SK-N-SH treated with all-trans-retinoic acid at 6 μM for 48 hours (cell line): ENCODE results near the gene BCL3.

Experiments
- BACH2 ChIP-seq: fragments of 250-450 bp; sonication (Bioruptor Pico); IDR thresholded peaks from 2 replicates; pipeline ENCODE4 v1.9.0; 2021; ENCODE audit warnings: mild to moderate bottlenecking, borderline replicate concordance
- PATZ1 ChIP-seq: fragments of 250-450 bp; sonication (Bioruptor Pico); IDR thresholded peaks from 2 replicates; pipeline ENCODE4 v1.8.0; 2020; ENCODE audit warnings: mild to moderate bottlenecking, moderate library complexity, borderline replicate concordance
- TOX ChIP-seq: fragments of 250-450 bp; sonication (Bioruptor Pico); IDR thresholded peaks from 2 replicates; pipeline ENCODE4 v1.8.0; 2021; ENCODE audit warnings: mild to moderate bottlenecking, moderate library complexity, borderline replicate concordance
- ZC3H10 ChIP-seq: fragments of 250-450 bp; sonication (Bioruptor Pico); IDR thresholded peaks from 2 replicates; pipeline ENCODE4 v1.5.1; 2021; ENCODE audit warnings: mild to moderate bottlenecking, moderate library complexity
- ZNF70 ChIP-seq: fragments of 450-650 bp; formaldehyde crosslinking; IDR thresholded peaks from 2 replicates; pipeline ENCODE4 v1.5.0; 2020; ENCODE audit warnings: mild to moderate bottlenecking, moderate library complexity
- ZNF8 ChIP-seq: fragments of 450-650 bp; formaldehyde crosslinking; IDR thresholded peaks from 2 replicates; pipeline ENCODE4 v1.5.0; 2020; ENCODE audit warnings: mild to moderate bottlenecking, moderate library complexity
- TF ChIP-seq, protein P1 (sequence below): fragments of 250-450 bp; sonication (Bioruptor Pico); IDR thresholded peaks from 2 replicates; pipeline ENCODE4 v1.5.0; 2020; ENCODE audit warnings: mild to moderate bottlenecking, moderate library complexity
- TF ChIP-seq, protein P2 (sequence below): fragments of 250-450 bp; sonication (Bioruptor Pico); IDR thresholded peaks from 2 replicates; pipeline ENCODE4 v1.5.1; 2021; ENCODE audit warnings: mild to moderate bottlenecking, moderate library complexity

- no peak for TF ChIP-seq ZC3H10
- TF ChIP-seq, protein P1, sequence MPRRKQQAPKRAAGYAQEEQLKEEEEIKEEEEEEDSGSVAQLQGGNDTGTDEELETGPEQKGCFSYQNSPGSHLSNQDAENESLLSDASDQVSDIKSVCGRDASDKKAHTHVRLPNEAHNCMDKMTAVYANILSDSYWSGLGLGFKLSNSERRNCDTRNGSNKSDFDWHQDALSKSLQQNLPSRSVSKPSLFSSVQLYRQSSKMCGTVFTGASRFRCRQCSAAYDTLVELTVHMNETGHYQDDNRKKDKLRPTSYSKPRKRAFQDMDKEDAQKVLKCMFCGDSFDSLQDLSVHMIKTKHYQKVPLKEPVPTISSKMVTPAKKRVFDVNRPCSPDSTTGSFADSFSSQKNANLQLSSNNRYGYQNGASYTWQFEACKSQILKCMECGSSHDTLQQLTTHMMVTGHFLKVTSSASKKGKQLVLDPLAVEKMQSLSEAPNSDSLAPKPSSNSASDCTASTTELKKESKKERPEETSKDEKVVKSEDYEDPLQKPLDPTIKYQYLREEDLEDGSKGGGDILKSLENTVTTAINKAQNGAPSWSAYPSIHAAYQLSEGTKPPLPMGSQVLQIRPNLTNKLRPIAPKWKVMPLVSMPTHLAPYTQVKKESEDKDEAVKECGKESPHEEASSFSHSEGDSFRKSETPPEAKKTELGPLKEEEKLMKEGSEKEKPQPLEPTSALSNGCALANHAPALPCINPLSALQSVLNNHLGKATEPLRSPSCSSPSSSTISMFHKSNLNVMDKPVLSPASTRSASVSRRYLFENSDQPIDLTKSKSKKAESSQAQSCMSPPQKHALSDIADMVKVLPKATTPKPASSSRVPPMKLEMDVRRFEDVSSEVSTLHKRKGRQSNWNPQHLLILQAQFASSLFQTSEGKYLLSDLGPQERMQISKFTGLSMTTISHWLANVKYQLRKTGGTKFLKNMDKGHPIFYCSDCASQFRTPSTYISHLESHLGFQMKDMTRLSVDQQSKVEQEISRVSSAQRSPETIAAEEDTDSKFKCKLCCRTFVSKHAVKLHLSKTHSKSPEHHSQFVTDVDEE (CRISPR knock-in tag), result no peak
- TF ChIP-seq PATZ1, result no peak
- TF ChIP-seq TOX (CRISPR knock-in tag), result no peak
- TF ChIP-seq ZNF8 (CRISPR knock-in tag), result no peak
- TF ChIP-seq, protein P2, sequence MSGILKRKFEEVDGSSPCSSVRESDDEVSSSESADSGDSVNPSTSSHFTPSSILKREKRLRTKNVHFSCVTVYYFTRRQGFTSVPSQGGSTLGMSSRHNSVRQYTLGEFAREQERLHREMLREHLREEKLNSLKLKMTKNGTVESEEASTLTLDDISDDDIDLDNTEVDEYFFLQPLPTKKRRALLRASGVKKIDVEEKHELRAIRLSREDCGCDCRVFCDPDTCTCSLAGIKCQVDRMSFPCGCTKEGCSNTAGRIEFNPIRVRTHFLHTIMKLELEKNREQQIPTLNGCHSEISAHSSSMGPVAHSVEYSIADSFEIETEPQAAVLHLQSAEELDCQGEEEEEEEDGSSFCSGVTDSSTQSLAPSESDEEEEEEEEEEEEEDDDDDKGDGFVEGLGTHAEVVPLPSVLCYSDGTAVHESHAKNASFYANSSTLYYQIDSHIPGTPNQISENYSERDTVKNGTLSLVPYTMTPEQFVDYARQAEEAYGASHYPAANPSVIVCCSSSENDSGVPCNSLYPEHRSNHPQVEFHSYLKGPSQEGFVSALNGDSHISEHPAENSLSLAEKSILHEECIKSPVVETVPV (CRISPR knock-in tag), result no peak
- no peak for TF ChIP-seq BACH2 (CRISPR knock-in tag)
- TF ChIP-seq ZNF70 (CRISPR knock-in tag), result no peak
Observed at GRCh38 chr19:44755219-44755618, 6.7 kb downstream of the BCL3 start.
